ENCODE data around the gene MBNL1. TPM values are rescaled to one million over a fixed set of nuclear protein-coding genes. Genes with fewer than 3 reads are reported as not detected.

Gene MBNL1
- total RNA-seq, 1 experiment from 2014 or later: 200 TPM

DNA sequence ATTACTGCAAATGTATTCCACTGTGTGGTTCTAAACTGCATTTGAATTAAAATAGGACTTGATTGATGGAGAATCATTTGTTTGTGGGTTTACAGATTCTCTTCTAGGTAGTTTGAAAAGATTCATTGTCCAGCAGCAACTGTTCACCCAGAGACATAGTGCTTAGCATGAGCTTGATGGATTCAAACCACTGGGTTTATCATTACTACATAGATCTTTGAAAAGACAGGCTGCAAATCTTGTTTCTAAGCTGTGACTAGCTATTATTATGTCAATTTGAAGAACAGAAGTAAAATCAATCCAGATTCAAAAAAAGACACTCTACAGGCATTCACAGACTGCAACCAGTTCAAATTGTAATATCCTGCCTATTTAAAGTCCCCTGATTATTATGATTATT lies 49.8 kb downstream of the MBNL1 start:
- Histone ChIP-seq H3K27me3 (ENCODE audit: insufficient read depth, low read length) (no peaks in the 10 kb centered on the region), H3K4me2 (ENCODE audit: low read length) (no peak overlapping the region), H3K9me2 (ENCODE audit: insufficient read depth) (no peaks in the 10 kb centered on the region), H3K9me3 (ENCODE audit: control insufficient read depth in 1 of 2, insufficient read depth in 1 of 2, low read depth in 1 of 2, low read length in 2 of 2) (no peaks in the 10 kb centered on the region), H3K79me2 (ENCODE audit: insufficient read depth, low read length) (peaks cover 100% of the 10 kb centered on the region), H3K4me1 (ENCODE audit: control insufficient read depth in 1 of 2, insufficient read depth in 2 of 2, low read length in 2 of 2) (peaks cover 14 to 31% of the 10 kb centered on the region in 2 experiments; a peak in 3 of 4 replicates), H3K36me3 (ENCODE audit: control insufficient read depth in 1 of 2, insufficient read depth in 2 of 2, low read length in 2 of 2) (no peaks in the 10 kb centered on the region), H3K9ac (ENCODE audit: low read length) (no peak overlapping the region), H3K27ac (ENCODE audit: low read depth, low read length) (no peak overlapping the region), H2AFZ (ENCODE audit: low read depth, low read length, poor library complexity, severe bottlenecking) (no peak overlapping the region), H3K4me3 (replicated peaks in 1 of 2; ENCODE audit: low read depth in 1 of 2, low read length in 2 of 2) (no peak overlapping the region), H4K20me1 (ENCODE audit: insufficient read depth) (peaks cover 8% of the 10 kb centered on the region)
- no peak for DNase-seq (ENCODE audit: low read depth, low spot score)
- intact Hi-C loops (cut with micrococcal nuclease): no loop called here
- no peak for ATAC-seq
- CTCF ChIA-PET: no interaction called here
- TF ChIP-seq POLR2A (IDR thresholded peaks at IDR 0.05; ENCODE audit: borderline replicate concordance, extremely low read depth, insufficient read depth, insufficient read length) (no peak), SP1 (IDR thresholded peaks at IDR 0.05; ENCODE audit: low read depth) (no peak)
- POLR2A ChIA-PET: interaction anchor here (1.4 kb wide), 1 partner anchor 50 kb away, joined by 3 read pairs; the partner anchor contains the start of gene MBNL1
- BruUV-seq (replicated peaks): no TSS peak
- RAD21 ChIA-PET (ENCODE audit: low non-redundant PET in 1 of 2, low total read pairs in 2 of 2, uncharacterized antibody in 2 of 2, unreplicated experiment in 2 of 2): no interaction called here

DNA sequence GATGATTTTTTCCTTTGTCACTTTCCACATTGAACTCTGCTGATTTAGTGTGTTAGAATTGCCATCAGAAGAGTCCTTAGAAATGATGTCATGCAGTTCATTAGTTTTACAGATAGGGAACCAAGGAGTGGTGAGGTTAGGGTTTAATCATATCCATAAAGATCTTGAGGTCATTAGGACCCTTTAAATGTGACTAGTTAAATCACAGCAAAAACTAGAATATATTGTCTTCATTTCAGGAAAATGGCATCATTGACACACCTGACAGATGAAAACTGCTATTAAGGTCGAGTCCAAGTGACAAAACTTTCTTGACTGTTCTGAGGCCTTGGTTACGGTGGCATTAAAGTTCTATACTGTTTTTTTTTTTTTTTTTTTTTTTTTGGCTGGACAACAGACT lies 50.5 kb downstream of the MBNL1 start:
- no peak for TF ChIP-seq EZH2 (IDR thresholded peaks at IDR 0.05)
- TF ChIP-seq POLR2A (IDR thresholded peaks at IDR 0.05; ENCODE audit: borderline replicate concordance, extremely low read depth, insufficient read depth, insufficient read length): no peak
- TF ChIP-seq, protein P1, sequence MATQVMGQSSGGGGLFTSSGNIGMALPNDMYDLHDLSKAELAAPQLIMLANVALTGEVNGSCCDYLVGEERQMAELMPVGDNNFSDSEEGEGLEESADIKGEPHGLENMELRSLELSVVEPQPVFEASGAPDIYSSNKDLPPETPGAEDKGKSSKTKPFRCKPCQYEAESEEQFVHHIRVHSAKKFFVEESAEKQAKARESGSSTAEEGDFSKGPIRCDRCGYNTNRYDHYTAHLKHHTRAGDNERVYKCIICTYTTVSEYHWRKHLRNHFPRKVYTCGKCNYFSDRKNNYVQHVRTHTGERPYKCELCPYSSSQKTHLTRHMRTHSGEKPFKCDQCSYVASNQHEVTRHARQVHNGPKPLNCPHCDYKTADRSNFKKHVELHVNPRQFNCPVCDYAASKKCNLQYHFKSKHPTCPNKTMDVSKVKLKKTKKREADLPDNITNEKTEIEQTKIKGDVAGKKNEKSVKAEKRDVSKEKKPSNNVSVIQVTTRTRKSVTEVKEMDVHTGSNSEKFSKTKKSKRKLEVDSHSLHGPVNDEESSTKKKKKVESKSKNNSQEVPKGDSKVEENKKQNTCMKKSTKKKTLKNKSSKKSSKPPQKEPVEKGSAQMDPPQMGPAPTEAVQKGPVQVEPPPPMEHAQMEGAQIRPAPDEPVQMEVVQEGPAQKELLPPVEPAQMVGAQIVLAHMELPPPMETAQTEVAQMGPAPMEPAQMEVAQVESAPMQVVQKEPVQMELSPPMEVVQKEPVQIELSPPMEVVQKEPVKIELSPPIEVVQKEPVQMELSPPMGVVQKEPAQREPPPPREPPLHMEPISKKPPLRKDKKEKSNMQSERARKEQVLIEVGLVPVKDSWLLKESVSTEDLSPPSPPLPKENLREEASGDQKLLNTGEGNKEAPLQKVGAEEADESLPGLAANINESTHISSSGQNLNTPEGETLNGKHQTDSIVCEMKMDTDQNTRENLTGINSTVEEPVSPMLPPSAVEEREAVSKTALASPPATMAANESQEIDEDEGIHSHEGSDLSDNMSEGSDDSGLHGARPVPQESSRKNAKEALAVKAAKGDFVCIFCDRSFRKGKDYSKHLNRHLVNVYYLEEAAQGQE (IDR thresholded peaks at IDR 0.05; ENCODE audit: low read depth): no peak
- TF ChIP-seq, protein P2, sequence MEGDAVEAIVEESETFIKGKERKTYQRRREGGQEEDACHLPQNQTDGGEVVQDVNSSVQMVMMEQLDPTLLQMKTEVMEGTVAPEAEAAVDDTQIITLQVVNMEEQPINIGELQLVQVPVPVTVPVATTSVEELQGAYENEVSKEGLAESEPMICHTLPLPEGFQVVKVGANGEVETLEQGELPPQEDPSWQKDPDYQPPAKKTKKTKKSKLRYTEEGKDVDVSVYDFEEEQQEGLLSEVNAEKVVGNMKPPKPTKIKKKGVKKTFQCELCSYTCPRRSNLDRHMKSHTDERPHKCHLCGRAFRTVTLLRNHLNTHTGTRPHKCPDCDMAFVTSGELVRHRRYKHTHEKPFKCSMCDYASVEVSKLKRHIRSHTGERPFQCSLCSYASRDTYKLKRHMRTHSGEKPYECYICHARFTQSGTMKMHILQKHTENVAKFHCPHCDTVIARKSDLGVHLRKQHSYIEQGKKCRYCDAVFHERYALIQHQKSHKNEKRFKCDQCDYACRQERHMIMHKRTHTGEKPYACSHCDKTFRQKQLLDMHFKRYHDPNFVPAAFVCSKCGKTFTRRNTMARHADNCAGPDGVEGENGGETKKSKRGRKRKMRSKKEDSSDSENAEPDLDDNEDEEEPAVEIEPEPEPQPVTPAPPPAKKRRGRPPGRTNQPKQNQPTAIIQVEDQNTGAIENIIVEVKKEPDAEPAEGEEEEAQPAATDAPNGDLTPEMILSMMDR (IDR thresholded peaks at IDR 0.05 in 2 of 3, conservative IDR thresholded peaks at IDR 0.05 in 1 of 3; ENCODE audit: borderline replicate concordance in 1 of 3, insufficient read depth in 1 of 3, low read depth in 2 of 3, low read length in 2 of 3): no peak
- TF ChIP-seq ZNF274 (IDR thresholded peaks at IDR 0.05; ENCODE audit: low read depth, low read length): no peak
- no peak for TF ChIP-seq RAD21 (IDR thresholded peaks at IDR 0.05; ENCODE audit: low read depth)
- no peak for TF ChIP-seq JUND (IDR thresholded peaks at IDR 0.05)
- no peak for TF ChIP-seq EZH2phosphoT487 (IDR thresholded peaks at IDR 0.05; ENCODE audit: borderline replicate concordance)
- H3K9me2 ChIP-seq (ENCODE audit: insufficient read depth): no peaks in the 10 kb centered on the region
- ChIA-PET RAD21 (ENCODE audit: low non-redundant PET in 1 of 2, low total read pairs in 2 of 2, uncharacterized antibody in 2 of 2, unreplicated experiment in 2 of 2) (no interaction called here), POLR2A (no interaction called here), CTCF (no interaction called here)
- H3K4me2 ChIP-seq (ENCODE audit: low read length): no peak overlapping the region
- H3K36me3 ChIP-seq (ENCODE audit: control insufficient read depth in 1 of 2, insufficient read depth in 2 of 2, low read length in 2 of 2): no peaks in the 10 kb centered on the region
- H3K79me2 ChIP-seq (ENCODE audit: insufficient read depth, low read length): peaks cover 100% of the 10 kb centered on the region
- intact Hi-C loops (cut with micrococcal nuclease): no loop called here
- DNase-seq (ENCODE audit: low read depth, low spot score) (no peak), ATAC-seq (no peak)
- no peak overlapping the region for H3K4me3 ChIP-seq (replicated peaks in 1 of 2; ENCODE audit: low read depth in 1 of 2, low read length in 2 of 2)
- H3K4me1 ChIP-seq (ENCODE audit: control insufficient read depth in 1 of 2, insufficient read depth in 2 of 2, low read length in 2 of 2): peaks cover 11 to 24% of the 10 kb centered on the region in 2 experiments; a peak in 3 of 4 replicates
- no peak overlapping the region for H2AFZ ChIP-seq (ENCODE audit: low read depth, low read length, poor library complexity, severe bottlenecking)
- H3K9me3 ChIP-seq (ENCODE audit: control insufficient read depth in 1 of 2, insufficient read depth in 1 of 2, low read depth in 1 of 2, low read length in 2 of 2): no peaks in the 10 kb centered on the region
- no peak overlapping the region for H3K27ac ChIP-seq (ENCODE audit: low read depth, low read length)
- no peak overlapping the region for H3K9ac ChIP-seq (ENCODE audit: low read length)
- no TSS peak for BruUV-seq (replicated peaks)
- H3K27me3 ChIP-seq (ENCODE audit: insufficient read depth, low read length): no peaks in the 10 kb centered on the region
- peaks cover 8% of the 10 kb centered on the region for H4K20me1 ChIP-seq (ENCODE audit: insufficient read depth)
